GM21786 (cell line): ENCODE measurements around the gene PLCB2.

ENCODE experiments used
- ATAC-seq: cut with Tn5 transposase; IDR thresholded peaks from one replicate; pipeline ENCODE4 v1.9.1; 2021; ENCODE audit not compliant: unreplicated experiment

PLCB2 gene

GRCh38 chr15:40253167-40253790 is 54.5 kb downstream of the PLCB2 start:
- no peak for ATAC-seq

GRCh38 chr15:40252438-40253166 is 55.1 kb downstream of the PLCB2 start:
- no peak for ATAC-seq

DNA sequence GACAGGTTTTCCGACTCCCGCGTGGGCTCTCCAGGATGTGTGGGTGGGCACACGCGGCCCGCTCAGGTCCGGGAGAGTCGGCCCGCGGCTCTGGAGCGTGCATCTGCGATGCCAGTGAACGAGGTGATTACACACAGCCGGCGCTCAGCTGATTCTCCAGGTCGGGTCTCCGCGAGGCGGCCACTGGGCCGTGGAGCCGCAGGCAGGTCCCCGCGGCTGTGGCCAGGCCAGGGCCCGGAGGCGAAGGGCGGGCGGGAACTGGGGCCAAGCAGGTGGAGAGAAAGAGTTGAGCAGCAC is 55.6 kb downstream of the PLCB2 start:
- ATAC-seq, result no peak

- no peak for ATAC-seq
Observed at GRCh38 chr15:40251486-40252140, 56.1 kb downstream of the PLCB2 start.

GRCh38 chr15:40250771-40251483 is 56.8 kb downstream of the PLCB2 start:
- no peak for ATAC-seq

- no peak for ATAC-seq
Observed at GRCh38 chr15:40250304-40250656, 57.5 kb downstream of the PLCB2 start.

- no peak for ATAC-seq
Observed at GRCh38 chr15:40249477-40250303, 58.0 kb downstream of the PLCB2 start.

DNA sequence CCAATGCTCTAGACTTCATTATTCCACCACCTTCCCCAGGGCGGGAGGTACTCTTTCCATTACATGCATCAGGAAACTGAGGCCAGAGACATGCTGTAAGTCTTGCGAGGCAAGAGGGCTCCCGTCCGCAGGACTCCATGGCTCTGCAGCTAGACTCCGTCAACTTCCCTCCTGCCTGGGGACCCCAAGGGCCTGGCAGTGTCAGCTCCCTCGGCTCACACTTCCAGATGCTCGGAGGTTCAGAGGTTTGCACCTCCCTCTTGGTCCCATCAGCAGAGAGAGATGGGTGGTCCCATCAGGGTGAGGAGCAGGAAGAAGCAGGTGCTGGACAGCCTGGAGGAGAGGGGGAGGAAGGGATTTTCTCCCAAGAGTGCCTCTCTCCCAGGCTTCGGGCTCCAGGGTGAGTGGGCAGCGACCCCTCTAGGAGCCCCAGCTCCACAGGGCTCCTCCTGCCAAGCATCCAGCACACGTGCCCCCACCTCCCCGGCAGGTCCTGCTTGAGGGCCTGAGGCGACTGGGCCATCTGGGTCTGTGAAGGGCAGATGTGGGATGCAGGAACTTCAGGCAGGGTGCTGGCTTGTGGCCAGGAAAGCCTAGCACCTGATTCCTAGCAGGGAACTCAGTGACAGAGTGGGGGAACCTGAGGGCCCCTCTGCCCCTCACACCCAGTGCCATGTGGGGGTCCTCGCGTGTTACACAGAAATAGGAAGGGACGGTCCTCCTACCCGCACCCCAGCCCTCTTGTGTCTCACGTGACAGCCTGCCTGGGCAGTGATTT is 59.5 kb downstream of the PLCB2 start:
- no peak for ATAC-seq

DNA sequence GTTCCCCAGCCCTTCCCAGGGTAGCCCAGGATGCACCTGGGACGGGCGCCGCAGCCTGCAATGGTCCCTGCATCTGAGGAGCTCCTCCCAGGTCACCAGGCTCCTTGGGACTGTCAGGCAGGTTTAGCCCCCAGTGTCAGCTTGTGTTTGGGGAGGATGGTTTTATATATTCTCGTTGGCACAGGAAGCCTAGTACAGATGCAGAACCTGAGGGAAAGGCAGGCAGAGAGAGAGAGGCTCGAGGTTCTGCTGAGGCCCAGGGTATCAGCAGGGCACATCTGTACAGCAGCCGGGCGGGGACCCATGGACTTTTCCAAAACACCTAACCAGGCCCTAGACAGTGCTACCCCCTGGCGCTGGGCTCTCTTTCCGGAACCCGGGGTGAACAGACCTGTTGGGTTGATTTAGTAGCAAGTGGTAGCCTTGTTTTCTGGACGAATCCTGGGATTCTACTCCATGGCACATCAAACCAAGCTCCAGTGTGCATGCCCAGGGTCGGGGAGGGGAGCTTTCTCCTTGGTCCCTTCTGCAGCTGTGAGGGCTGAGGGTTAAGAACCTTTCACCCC is 60.2 kb downstream of the PLCB2 start:
- ATAC-seq, result no peak

DNA sequence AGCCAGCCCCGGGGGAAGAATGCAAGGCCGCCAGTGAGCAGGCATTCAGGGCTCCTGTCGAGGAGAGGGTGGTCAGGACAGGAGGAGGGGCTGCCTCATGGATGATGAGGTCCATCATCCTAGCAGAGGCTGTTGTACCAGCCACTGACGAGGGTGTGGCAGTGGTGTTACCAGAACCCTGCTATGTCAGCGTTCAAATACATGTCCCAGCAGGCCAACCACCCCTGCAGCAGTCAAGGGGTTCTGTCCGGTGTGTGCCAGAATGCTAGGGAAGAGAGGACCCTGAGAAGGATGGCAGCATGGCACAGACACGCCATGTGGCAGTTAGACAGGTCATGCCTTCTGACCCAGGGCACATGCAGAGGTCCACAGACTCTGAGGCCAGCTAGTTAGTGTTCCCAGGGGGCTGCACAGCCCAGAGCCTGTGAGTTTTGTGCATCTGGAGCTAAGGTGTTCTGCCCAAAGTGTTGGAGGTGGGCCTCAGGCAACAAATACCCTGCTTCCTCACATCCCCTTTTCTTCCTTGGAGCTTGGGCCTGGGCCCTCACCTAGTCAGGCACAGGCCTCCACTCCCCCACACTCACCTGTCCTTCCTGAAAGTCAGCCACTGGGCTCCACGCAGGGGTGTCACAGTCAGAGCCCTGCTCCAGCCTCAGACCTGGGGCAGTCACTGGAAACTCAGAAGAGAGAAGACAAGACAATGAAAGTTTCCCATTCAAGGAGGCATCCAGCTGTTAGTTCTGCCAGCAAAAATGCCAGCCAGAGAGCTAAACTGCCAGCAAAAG is 61.0 kb downstream of the PLCB2 start:
- ATAC-seq, result no peak

DNA sequence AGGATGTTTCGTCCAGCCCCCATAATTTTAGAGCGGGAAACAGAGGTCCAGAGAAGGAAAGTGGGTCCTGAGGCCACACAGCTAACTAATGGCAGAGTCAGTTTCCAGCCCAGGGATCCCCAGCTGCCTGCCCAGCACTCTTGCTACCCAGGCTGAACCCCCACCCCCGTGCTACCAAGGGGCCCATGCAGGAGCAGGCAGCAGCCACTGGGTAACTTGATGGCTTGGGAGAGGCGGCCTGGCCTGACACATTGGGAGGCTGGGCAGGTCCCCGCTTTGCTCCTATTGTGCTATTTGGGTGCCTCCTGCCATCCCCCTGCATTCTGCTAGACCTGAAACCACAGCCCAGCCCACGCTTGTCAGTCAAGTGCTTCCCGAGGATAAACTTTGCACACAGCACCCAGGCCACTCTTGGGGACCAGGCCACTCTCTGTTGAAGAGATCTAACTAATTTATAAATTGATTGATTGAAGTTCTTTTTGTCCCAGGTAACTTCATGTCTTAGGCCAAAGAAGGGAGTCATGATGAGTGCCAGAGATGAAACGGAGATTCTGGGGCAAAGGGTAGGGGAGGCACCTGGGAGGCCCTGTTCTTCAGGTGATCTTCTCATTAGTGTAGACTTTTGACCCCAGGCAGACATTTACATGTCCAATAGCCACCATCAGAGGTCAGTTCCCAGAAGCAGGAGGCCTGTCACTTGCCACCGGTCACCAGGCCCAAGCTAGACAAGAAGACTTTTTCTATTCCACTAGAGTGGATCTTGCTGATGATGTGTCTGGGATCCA is 61.9 kb downstream of the PLCB2 start:
- ATAC-seq, result no peak

DNA sequence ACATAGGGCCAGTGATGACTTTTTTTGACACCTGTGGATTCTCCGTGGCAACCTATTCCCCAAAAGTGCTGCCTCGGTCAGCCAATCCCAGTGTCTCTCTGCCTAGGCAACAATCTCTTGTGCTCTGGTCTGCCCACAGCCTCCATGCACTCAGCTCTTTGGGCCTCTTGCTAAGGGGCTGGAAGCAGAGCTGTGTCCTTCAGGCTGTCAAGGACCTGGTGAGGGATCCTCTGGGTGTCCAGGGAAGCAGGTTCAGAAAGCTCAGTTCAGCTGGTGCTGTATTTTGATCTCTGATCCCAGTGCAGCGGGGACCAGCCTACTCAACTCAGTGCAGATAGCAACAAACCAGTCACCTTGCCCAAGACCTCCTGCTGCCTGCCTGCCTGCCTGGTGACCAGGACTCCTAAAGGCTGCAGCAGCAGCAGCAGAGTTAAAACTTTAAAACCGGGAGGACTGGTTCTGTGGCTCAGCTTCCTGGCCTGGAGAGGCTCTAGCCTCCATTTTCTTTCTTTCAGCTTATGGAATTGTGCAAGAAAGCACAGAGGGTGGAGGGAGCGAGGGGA is 62.7 kb downstream of the PLCB2 start:
- ATAC-seq, result no peak

DNA sequence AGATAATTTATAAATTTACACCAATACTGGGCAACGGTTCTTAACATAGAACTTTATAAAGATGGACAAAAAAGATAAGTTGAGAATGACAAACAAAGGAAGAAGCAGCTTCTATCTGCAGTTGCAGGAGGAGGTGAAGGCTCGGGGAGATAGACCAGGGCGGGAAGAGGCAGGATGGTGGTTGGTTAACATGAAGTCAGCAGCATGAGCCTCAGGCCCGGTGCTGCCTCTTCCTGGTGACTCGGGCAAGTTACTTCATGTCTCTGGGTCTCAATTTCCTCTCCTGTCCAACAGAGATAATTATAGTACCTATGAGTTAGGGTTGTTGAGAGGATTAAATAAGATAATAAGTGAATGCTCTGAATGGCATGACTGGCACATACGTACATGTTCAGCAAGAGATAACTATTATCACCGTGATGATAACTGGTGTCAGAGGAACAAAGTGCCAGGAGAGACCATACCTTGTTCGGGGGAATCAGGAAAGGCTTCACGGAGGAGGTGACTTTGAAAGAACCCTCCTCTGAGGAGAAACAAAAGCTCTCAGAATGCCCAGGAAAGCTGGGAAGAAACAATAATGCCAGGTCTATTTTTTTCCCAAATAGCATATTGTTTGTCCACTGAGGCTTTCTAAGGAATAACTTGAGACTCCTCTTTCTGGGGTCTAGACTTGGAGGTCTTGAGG is 64.5 kb downstream of the PLCB2 start:
- no peak for ATAC-seq

- no peak for ATAC-seq
Observed at GRCh38 chr15:40242601-40243000, 65.1 kb downstream of the PLCB2 start.

DNA sequence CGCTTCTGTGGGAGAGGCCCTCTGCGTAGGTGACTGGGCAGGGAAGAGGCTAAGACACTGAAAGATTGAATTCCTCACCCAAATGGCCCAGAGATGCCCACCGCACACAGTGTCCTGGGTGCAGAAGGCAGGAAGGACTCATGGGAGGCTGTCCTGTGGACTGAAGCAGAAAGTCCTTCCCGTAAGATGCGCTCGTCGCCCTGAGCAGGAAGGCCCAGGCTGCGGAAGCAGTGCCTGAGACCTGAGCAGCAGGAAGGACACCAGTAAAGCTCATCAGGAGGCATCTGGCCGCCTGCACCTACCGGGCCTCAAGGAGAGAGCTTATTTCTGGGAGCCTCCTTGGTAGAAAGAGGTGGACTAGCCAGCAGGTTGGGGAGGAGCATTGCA is 65.5 kb downstream of the PLCB2 start:
- no peak for ATAC-seq

DNA sequence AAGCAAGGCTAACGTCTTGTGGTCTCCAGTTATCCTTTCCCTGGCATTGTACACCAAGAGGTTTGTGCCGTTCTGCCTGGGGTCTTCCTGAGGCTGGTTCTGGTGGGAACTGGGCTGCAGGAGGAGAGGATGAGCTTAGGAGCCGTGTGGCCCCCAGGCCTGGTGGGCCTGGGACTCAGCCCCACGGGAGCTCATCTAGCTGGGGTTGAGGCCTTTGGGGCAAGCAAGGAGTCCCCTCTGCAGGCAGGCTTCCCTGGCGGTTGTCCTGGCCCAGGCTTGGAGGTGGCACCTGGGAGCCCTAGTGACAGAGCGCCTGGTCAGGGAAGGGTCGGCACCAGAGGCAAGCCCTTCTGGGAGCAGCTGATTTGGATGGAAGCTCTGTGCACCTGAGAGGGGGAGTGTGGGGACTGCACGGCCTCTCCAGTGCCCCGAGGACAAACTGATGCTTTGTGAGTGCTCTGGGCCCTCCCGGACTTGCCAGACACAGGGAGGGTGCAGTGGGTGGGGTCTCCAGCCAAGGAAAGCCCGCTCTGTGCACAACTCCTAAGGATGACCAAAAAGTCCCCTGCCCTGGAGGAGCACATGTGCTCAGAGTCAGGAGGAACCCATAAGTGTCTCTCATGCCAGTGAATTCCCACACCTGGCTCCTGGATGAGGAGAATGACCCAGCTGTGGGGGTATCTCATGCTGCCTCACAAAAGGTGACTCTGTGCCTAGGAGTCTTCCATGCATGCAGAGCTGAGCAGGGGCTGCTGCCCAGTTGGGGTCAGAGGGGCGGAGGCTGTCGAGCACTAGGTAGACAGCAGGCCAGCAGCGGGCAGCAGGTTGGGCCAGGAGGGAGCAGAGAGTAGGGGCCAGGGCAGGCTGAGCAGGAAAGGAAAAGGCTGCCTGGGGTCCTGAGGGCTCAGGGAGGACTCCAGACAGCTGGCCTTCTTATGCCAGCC is 66.2 kb downstream of the PLCB2 start:
- ATAC-seq, result no peak
